ENCODE results near the gene GDAP1L1.
"Not testable (repeated sequence)": the region's sequence is repeated elsewhere in the genome, so short reads cannot be mapped to it uniquely, and the experiment has no call there.

GDAP1L1 gene

GRCh38 chr20:44254073-44254472, 7.0 kb downstream of the GDAP1L1 start:
- DNase-seq (ENCODE audit: low read depth) = no peak

- no peak for DNase-seq (ENCODE audit: low read depth)
Measured at GRCh38 chr20:44255942-44256341, 8.8 kb downstream of the GDAP1L1 start.

GRCh38 chr20:44256961-44257360, 9.9 kb downstream of the GDAP1L1 start:
- DNase-seq (ENCODE audit: low read depth) = no peak

GRCh38 chr20:44258226-44258890, 11.2 kb downstream of the GDAP1L1 start:
- no peak for DNase-seq (ENCODE audit: low read depth)

GRCh38 chr20:44264287-44264686, 17.2 kb downstream of the GDAP1L1 start:
- no peak for DNase-seq (ENCODE audit: low read depth)

- no peak for DNase-seq (ENCODE audit: low read depth)
Measured at GRCh38 chr20:44268802-44269201, 21.7 kb downstream of the GDAP1L1 start.

- DNase-seq (ENCODE audit: low read depth) = no peak
Measured at GRCh38 chr20:44271915-44272663, 25.0 kb downstream of the GDAP1L1 start.

GRCh38 chr20:44273231-44274215, 26.4 kb downstream of the GDAP1L1 start:
- no peak for DNase-seq (ENCODE audit: low read depth)

- DNase-seq (ENCODE audit: low read depth) = no peak
Measured at GRCh38 chr20:44274303-44275017, 27.4 kb downstream of the GDAP1L1 start.

- no peak for DNase-seq (ENCODE audit: low read depth)
Measured at GRCh38 chr20:44279228-44279627, 32.1 kb downstream of the GDAP1L1 start.

- DNase-seq (ENCODE audit: low read depth) = no peak
Measured at GRCh38 chr20:44280387-44280786, 33.3 kb downstream of the GDAP1L1 start.

GRCh38 chr20:44282192-44282591, 35.1 kb downstream of the GDAP1L1 start:
- peak; percentile 58 for DNase-seq (ENCODE audit: low read depth)

GRCh38 chr20:44284032-44284431, 36.9 kb downstream of the GDAP1L1 start:
- no peak for DNase-seq (ENCODE audit: low read depth)

GRCh38 chr20:44287272-44288097, 40.4 kb downstream of the GDAP1L1 start:
- no peak for DNase-seq (ENCODE audit: low read depth)

GRCh38 chr20:44288252-44288651, 41.1 kb downstream of the GDAP1L1 start:
- DNase-seq (ENCODE audit: low read depth) = no peak

GRCh38 chr20:44291754-44292153, 44.6 kb downstream of the GDAP1L1 start:
- no peak for DNase-seq (ENCODE audit: low read depth)

- DNase-seq (ENCODE audit: low read depth) = no peak
Measured at GRCh38 chr20:44296011-44296410, 48.9 kb downstream of the GDAP1L1 start.

- DNase-seq (ENCODE audit: low read depth) = no peak
Measured at GRCh38 chr20:44297721-44298120, 50.6 kb downstream of the GDAP1L1 start.

- DNase-seq (ENCODE audit: low read depth) = not testable (repeated sequence)
Measured at GRCh38 chr20:44299011-44299535, 52.0 kb downstream of the GDAP1L1 start.

- no peak for DNase-seq (ENCODE audit: low read depth)
Measured at GRCh38 chr20:44301285-44301684, 54.2 kb downstream of the GDAP1L1 start.

All from CMK (cell line).